GM12878 (cell line): ENCODE data around the gene PLEKHM1.

ENCODE experiments used
- CBX5 ChIP-seq: sonication (generic); IDR thresholded peaks from 2 replicates; pipeline ENCODE4 v1.6.1; 2016; ENCODE audit warnings: low read depth, moderate library complexity, mild to moderate bottlenecking, inconsistent platforms
- CHD2 ChIP-seq: IDR thresholded peaks from 2 replicates; pipeline ENCODE4 v1.6.1; 2011; ENCODE audit warnings: low read depth, low read length, improper control_type of control experiment, borderline replicate concordance
- PAX5 ChIP-seq: IDR thresholded peaks from 2 replicates; pipeline ENCODE4 v1.6.1; 2011; ENCODE audit warnings: low read depth, low read length, borderline replicate concordance
- POLR2A ChIP-seq: IDR thresholded peaks from 2 replicates; pipeline ENCODE4 v1.6.1; 2011; ENCODE audit warnings: low read depth, mild to moderate bottlenecking, low read length
- SIN3A ChIP-seq: IDR thresholded peaks from 2 replicates; pipeline ENCODE4 v1.6.1; 2012; ENCODE audit warnings: low read depth, low read length, improper control_type of control experiment
- SP1 ChIP-seq: IDR thresholded peaks from one replicate; pipeline ENCODE4 v1.6.1; 2011; ENCODE audit warnings: low read depth, low read length
- TF ChIP-seq, protein P1 (sequence below), 3 experiments: IDR thresholded peaks in 2 of 3; conservative IDR thresholded peaks in 1 of 3; 2 replicates each; pipeline ENCODE4 v1.5.1; 2011; ENCODE audit warnings: low read depth in 3 of 3, low read length in 3 of 3, mild to moderate bottlenecking in 3 of 3, control low read depth in 2 of 3, moderate library complexity in 2 of 3, inconsistent platforms in 1 of 3, mixed read lengths in 1 of 3; ENCODE audit not compliant: control insufficient read depth in 2 of 3, insufficient read depth in 1 of 3; ENCODE audit errors: extremely low read depth in 1 of 3
- TF ChIP-seq, protein P2 (sequence below): IDR thresholded peaks from 2 replicates; pipeline ENCODE4 v1.6.1; 2012; ENCODE audit warnings: low read depth, low read length, improper control_type of control experiment

DNA sequence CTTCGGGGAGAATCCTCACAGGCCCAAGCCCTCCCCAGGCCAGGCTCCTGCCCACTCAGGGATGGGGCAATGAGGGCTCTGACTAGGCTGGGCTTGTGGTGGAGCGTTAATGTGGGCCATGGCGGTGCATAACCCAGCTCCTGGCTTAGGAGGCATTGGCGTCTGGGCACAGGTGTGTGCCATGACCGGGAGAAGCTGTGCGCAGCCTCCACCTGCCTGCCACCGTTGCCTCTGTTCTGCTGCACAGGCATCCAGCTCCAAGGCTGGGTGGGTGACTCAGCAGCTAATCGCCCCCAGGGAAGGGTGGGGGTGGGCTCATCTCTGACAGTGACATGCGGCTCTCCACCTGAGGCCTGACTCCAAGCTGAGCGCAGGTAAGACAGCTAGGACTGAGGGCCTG lies 54.4 kb downstream of the PLEKHM1 start:
- TF ChIP-seq PAX5 (no peak), SIN3A (no peak), POLR2A (no peak), SP1 (no peak), CBX5 (no peak), CHD2 (no peak)
- TF ChIP-seq, protein P1, sequence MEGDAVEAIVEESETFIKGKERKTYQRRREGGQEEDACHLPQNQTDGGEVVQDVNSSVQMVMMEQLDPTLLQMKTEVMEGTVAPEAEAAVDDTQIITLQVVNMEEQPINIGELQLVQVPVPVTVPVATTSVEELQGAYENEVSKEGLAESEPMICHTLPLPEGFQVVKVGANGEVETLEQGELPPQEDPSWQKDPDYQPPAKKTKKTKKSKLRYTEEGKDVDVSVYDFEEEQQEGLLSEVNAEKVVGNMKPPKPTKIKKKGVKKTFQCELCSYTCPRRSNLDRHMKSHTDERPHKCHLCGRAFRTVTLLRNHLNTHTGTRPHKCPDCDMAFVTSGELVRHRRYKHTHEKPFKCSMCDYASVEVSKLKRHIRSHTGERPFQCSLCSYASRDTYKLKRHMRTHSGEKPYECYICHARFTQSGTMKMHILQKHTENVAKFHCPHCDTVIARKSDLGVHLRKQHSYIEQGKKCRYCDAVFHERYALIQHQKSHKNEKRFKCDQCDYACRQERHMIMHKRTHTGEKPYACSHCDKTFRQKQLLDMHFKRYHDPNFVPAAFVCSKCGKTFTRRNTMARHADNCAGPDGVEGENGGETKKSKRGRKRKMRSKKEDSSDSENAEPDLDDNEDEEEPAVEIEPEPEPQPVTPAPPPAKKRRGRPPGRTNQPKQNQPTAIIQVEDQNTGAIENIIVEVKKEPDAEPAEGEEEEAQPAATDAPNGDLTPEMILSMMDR (IDR thresholded peaks at IDR 0.05 in 2 of 3, conservative IDR thresholded peaks at IDR 0.05 in 1 of 3; ENCODE audit: control insufficient read depth in 2 of 3, extremely low read depth in 1 of 3, insufficient read depth in 1 of 3, low read depth in 3 of 3, low read length in 3 of 3) = no peak
- TF ChIP-seq, protein P2, sequence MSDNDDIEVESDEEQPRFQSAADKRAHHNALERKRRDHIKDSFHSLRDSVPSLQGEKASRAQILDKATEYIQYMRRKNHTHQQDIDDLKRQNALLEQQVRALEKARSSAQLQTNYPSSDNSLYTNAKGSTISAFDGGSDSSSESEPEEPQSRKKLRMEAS = no peak
